DMS79 treated with DMSO at 0.1 percent for 48 hours (cell line): ENCODE data around the gene ADRM1.

ENCODE experiments used
- DNase-seq: peaks from one replicate; lab custom pipeline; 2025; lab: John Stamatoyannopoulos, UW

ADRM1 gene

DNA sequence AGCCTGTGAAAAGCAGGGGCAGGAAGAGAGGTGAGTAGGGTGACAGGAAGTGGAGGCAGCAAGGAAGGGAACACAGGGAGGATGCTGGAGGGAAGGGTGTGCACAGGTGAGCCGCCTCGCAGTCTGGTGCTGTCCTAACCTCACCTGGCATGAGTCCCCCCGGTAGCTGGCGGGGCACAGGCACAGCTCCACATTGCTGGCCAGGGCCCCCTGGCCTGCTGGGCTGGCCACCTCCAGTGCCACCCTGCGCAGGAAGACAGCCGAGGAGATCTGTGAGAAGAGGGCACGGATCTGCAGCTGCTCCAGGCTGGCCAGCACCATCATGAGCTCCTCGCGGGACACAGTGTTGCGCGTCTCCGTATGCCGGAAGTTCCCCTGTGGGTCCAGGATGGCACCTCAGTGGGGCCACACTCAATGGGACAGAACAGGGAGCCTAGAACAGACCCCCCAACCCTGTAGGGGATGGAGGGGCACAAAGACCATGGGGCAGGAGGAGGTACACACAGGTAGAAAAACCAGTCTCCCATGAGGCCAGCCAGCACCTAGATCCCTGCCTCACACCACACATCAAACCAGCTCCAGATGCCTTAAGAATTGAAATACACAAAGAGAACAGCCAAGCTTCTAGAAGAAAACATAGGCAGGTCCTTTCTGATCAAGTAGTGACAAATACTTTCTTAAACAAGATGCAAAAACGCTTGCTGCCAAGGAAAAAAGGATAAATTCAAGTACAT, 22.5 kb downstream of the ADRM1 start:
- DNase-seq, result no peak

DNA sequence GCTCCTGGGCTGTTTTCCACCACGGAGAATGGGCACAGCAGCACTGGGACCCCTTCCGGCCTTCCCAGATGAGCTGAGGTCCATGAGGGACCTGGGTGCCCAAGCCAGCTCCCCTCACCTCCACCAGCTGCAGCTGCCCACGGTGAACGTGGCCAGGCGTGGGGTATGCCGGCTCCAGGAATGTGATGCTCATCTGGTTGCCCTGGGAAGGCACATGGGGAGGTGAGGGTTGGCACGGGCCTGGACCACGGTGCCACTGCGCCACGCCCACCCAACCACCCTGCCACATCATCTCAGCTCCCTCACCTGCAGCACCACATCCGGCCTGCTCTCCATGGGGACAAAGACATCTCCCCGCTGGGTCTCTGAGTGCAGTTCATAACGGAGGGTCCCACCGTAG, 23.8 kb downstream of the ADRM1 start:
- DNase-seq, result no peak

- no peak for DNase-seq
These were observed 24.3 kb downstream of the ADRM1 start for GRCh38 chr20:62326959-62327725.

GRCh38 chr20:62327726-62328495, 25.1 kb downstream of the ADRM1 start:
- DNase-seq, result no peak

- no peak for DNase-seq
These were observed 26.0 kb downstream of the ADRM1 start for GRCh38 chr20:62328684-62329388.

DNA sequence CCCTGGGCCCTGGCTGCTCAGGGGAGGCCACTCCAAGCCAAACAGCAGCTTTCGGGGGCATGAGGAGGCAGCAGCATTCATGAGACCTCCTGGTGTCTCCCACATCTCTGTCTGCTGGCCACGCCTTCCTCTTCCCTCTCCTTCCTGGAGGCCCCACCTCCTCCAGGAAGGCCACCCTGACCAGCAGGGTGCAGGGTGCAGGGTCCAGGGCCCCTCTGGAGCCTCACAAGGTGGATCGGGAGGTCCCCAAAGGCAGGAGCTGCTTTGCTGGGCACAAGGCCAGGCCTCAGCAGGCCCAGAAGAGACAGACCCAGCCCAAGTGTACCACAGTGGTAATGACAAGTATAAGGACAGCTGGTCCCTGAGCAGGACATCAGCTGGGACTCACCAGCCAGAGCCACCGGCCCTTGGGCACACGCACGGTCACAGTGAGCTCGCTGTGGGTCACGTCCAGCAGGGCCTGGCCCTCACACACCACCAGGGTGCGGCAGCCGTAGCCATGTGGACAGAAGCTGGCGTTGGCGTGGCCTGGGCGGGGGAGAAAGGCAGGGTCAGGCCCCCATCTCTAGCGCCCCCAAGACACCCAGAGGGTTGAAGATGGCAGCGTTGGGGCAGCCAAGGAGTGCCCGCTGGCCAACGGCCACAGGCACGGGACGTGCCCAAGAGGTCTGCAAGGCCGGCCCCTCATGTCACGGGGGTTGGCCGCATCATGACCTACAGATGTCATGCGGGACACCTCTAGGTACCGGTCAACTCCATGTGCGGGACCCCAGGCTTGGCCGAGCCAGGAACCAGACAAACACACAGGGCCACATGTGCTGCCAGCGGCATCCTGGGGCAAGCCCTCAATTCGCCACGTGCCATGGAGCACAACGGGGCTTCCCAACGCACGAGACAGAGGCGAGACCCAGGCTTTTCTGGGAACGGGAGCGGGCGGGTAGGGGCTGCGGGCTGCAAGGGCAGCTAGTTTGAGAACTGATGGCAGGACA, 26.9 kb downstream of the ADRM1 start:
- DNase-seq, result no peak

GRCh38 chr20:62330576-62331317, 27.9 kb downstream of the ADRM1 start:
- no peak for DNase-seq

GRCh38 chr20:62331347-62331746, 28.6 kb downstream of the ADRM1 start:
- no peak for DNase-seq

DNA sequence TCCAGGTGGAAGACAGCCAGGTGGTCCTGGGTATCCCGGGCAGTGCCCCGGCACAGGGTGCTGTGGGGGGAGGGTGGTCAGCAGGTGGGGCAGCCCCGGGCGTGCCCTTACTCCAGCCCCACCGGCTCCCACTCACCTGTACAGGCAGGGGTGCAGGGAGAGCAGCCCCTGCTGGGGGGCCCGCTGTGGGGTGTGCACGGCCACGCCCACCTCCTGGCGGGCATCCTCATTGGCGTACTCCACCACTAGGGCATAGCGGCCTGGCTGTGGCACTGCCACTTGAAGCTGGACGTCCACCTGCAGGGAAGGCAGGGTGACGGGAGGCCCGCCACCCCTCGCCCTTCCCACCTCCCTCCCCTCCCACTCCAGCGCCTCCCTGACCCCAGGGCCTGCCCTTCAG, 29.6 kb downstream of the ADRM1 start:
- no peak for DNase-seq

GRCh38 chr20:62332989-62333819, 30.4 kb downstream of the ADRM1 start:
- DNase-seq, result no peak

DNA sequence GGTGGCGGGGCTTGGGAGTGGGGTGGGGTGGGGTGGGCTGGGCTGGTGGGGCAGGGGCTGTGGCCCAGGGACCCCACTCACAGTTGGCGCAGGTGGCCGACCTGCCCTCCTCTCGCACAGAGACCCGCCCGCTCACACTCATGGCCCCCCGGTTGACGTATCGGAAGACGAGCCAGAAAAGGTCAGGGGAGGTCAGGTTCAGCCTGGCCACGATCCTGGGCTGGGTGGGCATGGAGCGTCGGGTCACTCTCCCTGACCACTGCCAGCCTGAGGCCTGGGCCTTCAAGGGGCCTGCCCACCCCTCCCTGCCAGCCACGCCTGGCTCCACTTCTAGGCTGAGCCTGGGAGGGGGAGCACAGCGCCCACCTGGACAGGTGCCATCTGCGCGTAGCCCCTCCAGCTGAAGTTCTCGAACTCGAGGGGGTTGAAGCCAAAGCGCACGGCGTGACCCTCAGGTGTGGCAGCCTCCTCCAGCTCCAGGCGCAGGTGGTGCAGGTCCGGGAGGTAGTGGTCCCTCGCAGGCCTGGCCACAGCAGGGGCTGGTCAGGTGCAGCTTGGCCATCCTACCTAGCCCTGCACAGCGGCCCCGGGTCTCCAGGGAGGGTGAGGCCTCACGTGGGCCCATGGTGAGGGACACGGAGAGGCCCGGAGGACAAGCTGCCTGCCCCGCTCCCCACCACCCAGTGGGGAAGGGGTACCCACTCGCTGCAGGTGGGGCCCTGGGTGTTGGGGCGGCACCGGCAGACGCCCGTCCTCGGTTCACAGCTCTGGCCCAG, 31.2 kb downstream of the ADRM1 start:
- no peak for DNase-seq

DNA sequence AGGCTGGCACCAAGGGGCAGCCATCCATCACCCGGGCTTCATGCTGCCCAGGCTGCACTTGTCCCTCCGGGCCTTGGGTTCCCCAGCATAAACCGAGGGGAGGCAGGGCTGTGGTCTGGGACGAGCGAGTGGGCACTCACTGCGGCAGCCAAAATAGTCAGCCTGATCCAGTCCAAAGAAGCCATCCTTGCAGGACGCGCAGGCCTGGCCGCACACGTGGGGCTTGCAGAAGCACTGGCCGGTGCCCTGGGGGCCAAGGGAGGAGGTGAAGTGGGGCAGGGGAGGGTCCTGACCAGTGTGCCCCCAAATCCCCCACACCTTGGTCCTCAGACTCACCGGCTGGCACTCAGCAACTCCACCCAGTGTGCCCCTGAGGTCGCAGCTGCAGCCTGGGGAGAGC, 32.1 kb downstream of the ADRM1 start:
- DNase-seq, result no peak

GRCh38 chr20:62335532-62335931, 32.7 kb downstream of the ADRM1 start:
- DNase-seq, result no peak

DNA sequence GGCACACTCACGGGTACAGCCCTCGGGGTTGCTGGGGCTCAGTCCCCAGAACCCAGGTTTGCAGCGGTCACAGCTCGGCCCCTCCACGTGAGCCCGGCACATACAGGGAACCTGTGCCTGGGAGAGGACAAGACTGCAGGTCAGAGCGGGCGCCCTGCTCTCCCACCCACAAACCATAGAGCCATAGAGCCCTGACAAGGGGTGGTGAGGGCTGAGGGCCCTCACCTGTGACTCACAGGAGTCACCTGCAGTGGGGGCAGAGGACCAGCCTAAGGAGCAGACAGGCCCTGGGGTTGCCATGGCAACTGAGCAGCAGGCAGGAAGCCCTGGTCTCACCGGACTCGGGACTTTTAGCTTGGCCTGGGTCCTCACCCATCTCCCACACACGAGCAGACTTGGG, 33.5 kb downstream of the ADRM1 start:
- no peak for DNase-seq

GRCh38 chr20:62336775-62337557, 34.2 kb downstream of the ADRM1 start:
- DNase-seq, result no peak

DNA sequence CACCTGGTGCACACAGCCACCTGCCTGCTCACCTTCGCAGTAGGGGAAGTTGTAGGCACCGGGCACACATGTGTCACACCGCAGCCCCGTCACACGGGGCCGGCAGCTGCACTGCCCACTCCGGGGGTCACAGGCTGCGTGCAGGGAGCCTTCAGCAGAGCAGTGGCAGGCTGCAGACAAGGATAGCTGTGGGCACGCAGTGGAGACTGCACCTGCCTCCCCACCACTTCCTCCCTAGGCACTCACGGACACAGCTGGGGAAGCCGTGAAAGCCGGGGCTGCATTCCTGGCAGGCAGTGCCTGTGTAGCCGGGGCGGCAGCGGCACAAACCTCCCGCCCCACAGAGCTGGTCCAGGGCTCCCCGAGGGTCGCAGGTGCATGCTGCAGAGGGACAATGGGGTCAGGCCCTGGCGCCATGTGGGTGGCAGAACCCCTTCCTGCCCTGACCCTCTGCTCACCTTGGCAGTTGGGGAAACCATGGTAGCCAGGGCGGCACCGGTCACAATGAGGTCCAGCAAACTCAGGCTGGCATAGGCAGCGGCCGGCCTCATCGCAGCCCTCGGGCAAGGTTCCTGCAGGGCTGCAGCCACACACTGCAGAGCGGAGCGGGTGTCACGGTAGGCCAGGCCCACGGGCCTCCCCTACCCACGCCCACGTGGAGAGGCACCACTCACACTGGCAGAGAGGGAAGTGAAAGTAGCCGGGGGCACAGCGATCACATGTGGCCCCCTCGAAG, 34.9 kb downstream of the ADRM1 start:
- DNase-seq, result no peak

DNA sequence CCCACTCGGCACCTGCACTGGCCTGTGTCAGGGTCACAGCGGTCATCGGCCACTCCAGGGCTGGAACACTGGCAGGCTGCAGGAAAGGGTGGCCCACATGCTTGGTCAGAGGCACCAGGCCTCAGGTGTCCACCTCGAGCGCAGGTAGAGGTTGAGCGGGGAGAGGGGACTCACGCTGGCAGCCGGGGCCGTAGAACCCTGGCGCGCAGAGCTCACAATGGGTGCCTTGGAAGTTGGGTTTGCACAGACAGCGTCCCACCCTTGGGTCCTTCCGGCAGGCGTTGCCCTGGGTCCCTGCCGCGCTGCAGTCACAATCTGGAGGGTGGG, 35.5 kb downstream of the ADRM1 start:
- DNase-seq, result no peak
